Esophagus squamous epithelium (tissue), 5 donors: ENCODE measurements around the gene GNG13. TPM values are rescaled to one million over a fixed set of nuclear protein-coding genes. Genes with fewer than 3 reads are reported as not detected.

Experiments
- DNase-seq: peaks from one replicate; lab custom pipeline; 2025; lab: John Stamatoyannopoulos, UW
- H3K27ac ChIP-seq, 4 donors: fragments of 200-600 bp; sonication (generic); one replicate each; pipeline ENCODE4 v1.5.1; 2016 to 2019; ENCODE audit warnings: mild to moderate bottlenecking in 1 of 4
- H3K27me3 ChIP-seq, 4 donors: fragments of 200-600 bp; sonication (generic); 1 replicate in 3 of 4; 2 replicates in 1 of 4; pipeline versions ENCODE4 v1.5.1 to v1.6.0; 2017 to 2021; ENCODE audit warnings: antibody characterized with exemption in 1 of 4
- H3K36me3 ChIP-seq, 3 donors: fragments of 200-600 bp; sonication (generic); one replicate each; pipeline ENCODE4 v1.5.1; 2016 to 2019
- H3K4me1 ChIP-seq, 3 donors: fragments of 200-600 bp; sonication (generic); one replicate each; pipeline ENCODE4 v1.5.1; 2017 to 2019
- H3K4me3 ChIP-seq, 4 donors: fragments of 200-600 bp; sonication (generic); 1 replicate in 3 of 4; 2 replicates in 1 of 4; pipeline ENCODE4 v1.5.1; 2016 to 2019; ENCODE audit warnings: mild to moderate bottlenecking in 2 of 4, moderate library complexity in 1 of 4
- H3K9me3 ChIP-seq, 3 donors: fragments of 200-600 bp; sonication (generic); one replicate each; pipeline ENCODE4 v1.5.1; 2016 to 2019
- POLR2A ChIP-seq, 4 donors: fragments of 450-650 bp; IDR thresholded peaks; one replicate each; pipeline ENCODE4 v1.6.1; 2017; ENCODE audit warnings: antibody characterized with exemption in 4 of 4, mild to moderate bottlenecking in 4 of 4, moderate library complexity in 3 of 4
- WGBS, 2 donors: methylation state at CpG; one replicate each; pipeline ENCODE4 v1.1.5; 2018; 5-methylcytosine and 5-hydroxymethylcytosine counted together
- intact Hi-C: fragments of 100-400 bp; cut with DNase I; formaldehyde crosslinking; loops from one replicate; pipeline ENCODE4 v1.15.0; 2022
- total RNA-seq, 4 donors: library from RNA; depleted of rRNA; stranded (reverse); fragments of >200 nt; gene quantifications; one replicate each; pipeline ENCODE4 v1.1.0, GENCODE V29; 2016
- TF ChIP-seq, protein P1 (sequence below), 6 experiments: fragments of 450-650 bp in 4 of 6; fragments of 200-600 bp in 2 of 6; sonication (generic) in 2 of 6; IDR thresholded peaks; one replicate each; pipeline ENCODE4 v1.5.1; 2016 to 2019; ENCODE audit warnings: antibody characterized with exemption in 6 of 6, mild to moderate bottlenecking in 4 of 6, moderate library complexity in 4 of 6
- donor health status: DM: yes; HTN: yes; CAD: no.

Gene GNG13
- total RNA-seq, 4 donors from 2014 or later: not detected

DNA sequence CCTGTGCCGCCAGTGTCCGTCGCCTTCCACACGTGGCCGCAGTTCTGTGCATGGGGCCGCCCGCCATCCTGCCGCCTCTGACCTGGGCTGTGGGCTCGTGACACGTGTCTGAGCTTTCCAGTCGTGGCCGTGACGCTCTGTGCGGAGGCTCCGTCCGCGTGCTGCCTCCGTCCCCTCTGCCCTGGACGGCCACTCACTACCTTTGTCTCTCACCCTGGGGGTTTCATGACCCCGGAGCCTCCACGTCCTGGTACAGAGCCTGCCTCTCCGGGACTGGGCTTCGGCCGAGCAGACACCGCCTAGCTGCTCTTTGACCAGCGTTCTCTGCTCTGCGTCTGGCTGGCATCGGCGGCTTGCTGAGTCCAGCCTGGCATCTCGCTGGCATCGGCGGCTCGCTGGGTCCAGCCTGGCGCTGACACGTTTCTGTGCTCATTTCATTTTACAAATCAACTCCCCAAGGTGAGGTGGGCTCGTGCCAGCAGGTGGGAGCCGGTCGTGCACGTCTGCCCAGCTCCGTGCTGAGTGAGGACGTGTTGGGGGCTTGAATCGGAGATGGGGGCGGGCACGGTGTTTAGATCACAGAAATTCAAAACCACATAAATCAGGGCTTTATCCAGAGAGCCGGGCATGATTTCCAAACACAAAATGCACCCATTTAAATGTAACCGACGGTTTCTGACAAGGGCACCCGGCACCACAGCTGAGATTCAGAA lies 44.3 kb upstream of the GNG13 start:
- peaks cover 0 to 31% (median 0%) of the 10 kb centered on the region in 4 donors for H3K27me3 ChIP-seq
- H3K9me3 ChIP-seq: peaks cover 0 to 14% (median 1%) of the 10 kb centered on the region in 3 donors
- 77 to 89% methylated on average over 4 to 34 of the region's 48 CpGs for WGBS, 2 donors
- no peaks in the 10 kb centered on the region for H3K4me1 ChIP-seq
- no peaks in the 10 kb centered on the region for H3K36me3 ChIP-seq
- intact Hi-C loops: no loop called here
- no peak overlapping the region for H3K4me3 ChIP-seq
- no peak for DNase-seq
- TF ChIP-seq POLR2A (IDR thresholded peaks at IDR 0.05): no peak
- TF ChIP-seq, protein P1, sequence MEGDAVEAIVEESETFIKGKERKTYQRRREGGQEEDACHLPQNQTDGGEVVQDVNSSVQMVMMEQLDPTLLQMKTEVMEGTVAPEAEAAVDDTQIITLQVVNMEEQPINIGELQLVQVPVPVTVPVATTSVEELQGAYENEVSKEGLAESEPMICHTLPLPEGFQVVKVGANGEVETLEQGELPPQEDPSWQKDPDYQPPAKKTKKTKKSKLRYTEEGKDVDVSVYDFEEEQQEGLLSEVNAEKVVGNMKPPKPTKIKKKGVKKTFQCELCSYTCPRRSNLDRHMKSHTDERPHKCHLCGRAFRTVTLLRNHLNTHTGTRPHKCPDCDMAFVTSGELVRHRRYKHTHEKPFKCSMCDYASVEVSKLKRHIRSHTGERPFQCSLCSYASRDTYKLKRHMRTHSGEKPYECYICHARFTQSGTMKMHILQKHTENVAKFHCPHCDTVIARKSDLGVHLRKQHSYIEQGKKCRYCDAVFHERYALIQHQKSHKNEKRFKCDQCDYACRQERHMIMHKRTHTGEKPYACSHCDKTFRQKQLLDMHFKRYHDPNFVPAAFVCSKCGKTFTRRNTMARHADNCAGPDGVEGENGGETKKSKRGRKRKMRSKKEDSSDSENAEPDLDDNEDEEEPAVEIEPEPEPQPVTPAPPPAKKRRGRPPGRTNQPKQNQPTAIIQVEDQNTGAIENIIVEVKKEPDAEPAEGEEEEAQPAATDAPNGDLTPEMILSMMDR (IDR thresholded peaks at IDR 0.05): no peak
- no peak overlapping the region for H3K27ac ChIP-seq

DNA sequence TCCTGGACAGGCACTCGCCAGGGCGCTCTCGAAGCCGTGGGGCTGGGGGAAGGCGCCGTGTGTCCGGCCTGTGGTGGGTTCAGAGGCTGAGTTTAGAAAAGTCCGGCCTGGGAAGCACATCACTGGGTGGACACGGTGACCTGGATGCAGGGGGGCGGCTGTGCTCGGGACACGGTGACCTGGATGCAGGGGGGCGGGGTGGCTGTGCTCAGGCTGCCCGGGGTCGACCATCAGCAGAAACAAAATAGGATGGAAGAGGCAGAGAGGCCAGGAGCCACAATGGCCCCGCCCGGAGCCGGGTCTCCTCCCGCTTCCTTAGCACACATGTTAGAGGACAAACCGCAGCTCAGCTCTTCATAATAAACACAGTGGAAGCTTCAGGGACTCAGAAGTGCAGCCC lies 43.2 kb upstream of the GNG13 start:
- H3K4me1 ChIP-seq: no peaks in the 10 kb centered on the region
- H3K36me3 ChIP-seq: no peaks in the 10 kb centered on the region
- H3K9me3 ChIP-seq: peaks cover 0 to 5% (median 0%) of the 10 kb centered on the region in 3 donors
- 89 to 90% methylated on average over 15 to 18 of the region's 20 CpGs for WGBS, 2 donors
- no peak overlapping the region for H3K27ac ChIP-seq
- intact Hi-C loops: no loop called here
- DNase-seq: no peak
- peaks cover 0 to 41% (median 0%) of the 10 kb centered on the region in 4 donors for H3K27me3 ChIP-seq
- no peak for TF ChIP-seq POLR2A (IDR thresholded peaks at IDR 0.05)
- TF ChIP-seq, protein P1 (IDR thresholded peaks at IDR 0.05): no peak
- H3K4me3 ChIP-seq: no peak overlapping the region

DNA sequence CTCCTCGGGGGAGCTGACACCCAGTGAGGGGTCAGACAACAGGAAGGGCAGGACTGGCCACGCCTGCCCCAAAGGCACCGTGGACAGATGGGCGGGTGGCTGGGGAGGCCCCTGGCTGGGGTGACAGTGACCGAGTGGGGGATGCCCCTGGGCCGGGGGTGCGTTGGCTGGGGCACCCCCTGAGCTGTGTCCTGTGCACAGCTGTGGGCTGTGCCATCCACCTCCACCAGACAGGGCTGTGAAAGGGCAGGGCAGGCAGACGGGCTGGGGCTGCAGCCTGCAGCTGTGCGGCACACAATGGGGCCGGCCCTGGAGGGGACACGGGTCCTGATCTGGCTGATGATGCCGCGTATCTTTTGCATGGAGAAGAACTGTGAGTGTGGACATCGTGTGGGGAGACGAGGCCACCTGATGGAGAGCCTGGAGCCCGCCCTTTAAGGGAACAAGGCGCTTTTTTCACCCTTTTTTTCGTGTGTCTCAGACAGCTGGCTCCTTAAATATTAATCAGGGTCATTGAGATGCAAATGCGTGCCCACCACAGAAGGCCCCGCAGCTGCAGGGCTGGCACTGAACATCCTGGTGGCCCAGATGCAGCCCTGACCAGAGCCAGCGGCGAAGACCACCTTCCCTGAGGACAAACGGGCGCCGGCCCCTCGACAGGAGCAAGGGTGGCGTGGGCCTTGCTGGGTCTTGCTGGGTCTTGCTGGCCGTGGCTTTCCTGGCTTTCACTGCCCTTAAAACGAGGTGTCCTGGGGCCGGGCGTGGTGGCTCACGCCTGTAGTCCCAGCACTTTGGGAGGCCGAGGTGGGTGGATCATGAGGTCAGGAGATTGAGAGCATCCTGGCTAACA lies 42.4 kb upstream of the GNG13 start:
- Histone ChIP-seq H3K27me3 (peaks cover 0 to 43% (median 0%) of the 10 kb centered on the region in 4 donors), H3K4me3 (no peak overlapping the region), H3K36me3 (no peaks in the 10 kb centered on the region), H3K9me3 (no peaks in the 10 kb centered on the region), H3K27ac (no peak overlapping the region), H3K4me1 (no peaks in the 10 kb centered on the region)
- TF ChIP-seq POLR2A (IDR thresholded peaks at IDR 0.05): no peak
- TF ChIP-seq, protein P1 (IDR thresholded peaks at IDR 0.05): no peak
- intact Hi-C loops: no loop called here
- no peak for DNase-seq
- WGBS, 2 donors: 62 to 68% methylated on average over 8 to 10 of the region's 33 CpGs

DNA sequence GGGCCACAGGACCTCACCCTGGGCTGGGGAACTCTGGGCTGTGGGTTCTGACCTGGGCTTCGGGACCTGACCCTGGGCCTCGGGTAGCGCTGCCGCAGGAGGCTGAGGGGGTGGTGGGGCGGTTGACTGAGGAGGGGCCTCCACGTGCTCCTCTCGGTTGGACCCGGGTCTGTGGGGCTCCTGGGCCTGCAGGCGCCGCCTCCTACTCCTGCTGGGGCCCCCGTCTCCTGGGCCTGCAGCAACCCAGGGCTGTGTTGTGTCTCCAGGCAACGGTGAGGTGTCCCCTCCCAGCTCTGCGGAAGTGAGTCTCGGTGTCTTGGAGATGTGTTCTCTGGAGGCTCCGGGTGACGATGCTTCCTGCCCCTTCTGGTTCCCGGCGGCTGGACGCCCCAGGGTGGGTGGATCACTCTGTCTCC lies 41.5 kb upstream of the GNG13 start:
- intact Hi-C loops: no loop called here
- TF ChIP-seq, protein P1 (IDR thresholded peaks at IDR 0.05): no peak
- TF ChIP-seq POLR2A (IDR thresholded peaks at IDR 0.05): no peak

More for the DNA sequence above, 41.5 kb upstream of the GNG13 start:
- Histone ChIP-seq H3K4me3 (no peak overlapping the region), H3K4me1 (no peaks in the 10 kb centered on the region), H3K27me3 (peaks cover 0 to 43% (median 0%) of the 10 kb centered on the region in 4 donors), H3K9me3 (peaks cover 0 to 2% (median 0%) of the 10 kb centered on the region in 3 donors), H3K36me3 (no peaks in the 10 kb centered on the region), H3K27ac (no peak overlapping the region)
- DNase-seq: no peak
- WGBS, 2 donors: 57 to 79% methylated on average over 3 to 5 of the region's 19 CpGs
